Prostate gland (tissue), 2 donors: Measurements from ENCODE around the gene EME2. TPM values are rescaled to one million over a fixed set of nuclear protein-coding genes. Genes with fewer than 3 reads are reported as not detected.

Experiments
- DNase-seq: peaks from one replicate; pipeline ENCODE4 v3.0.0-alpha.2; 2019; ENCODE audit warnings: low spot score
- H3K27ac ChIP-seq, 2 donors: fragments of 200-600 bp; sonication (generic); 2 replicates each; pipeline ENCODE4 v1.5.1; 2017 to 2019
- H3K27me3 ChIP-seq: fragments of 200-600 bp; sonication (generic); replicated peaks from 2 replicates; pipeline ENCODE4 v1.5.1; 2019; ENCODE audit not compliant: insufficient read depth
- H3K36me3 ChIP-seq, 2 donors: fragments of 200-600 bp; sonication (generic); 1 replicate in 1 of 2; 2 replicates in 1 of 2; pipeline versions ENCODE4 v1.5.1 to v1.8.1; 2017 to 2019
- H3K4me1 ChIP-seq: fragments of 200-600 bp; sonication (generic); replicated peaks from 2 replicates; pipeline ENCODE4 v1.5.1; 2019
- H3K4me3 ChIP-seq, 2 donors: fragments of 200-600 bp; sonication (generic); 2 replicates each; pipeline ENCODE4 v1.5.1; 2017 to 2019
- H3K9me3 ChIP-seq: fragments of 200-600 bp; sonication (generic); 2 replicates; pipeline ENCODE4 v1.5.1; 2017
- CTCF ChIP-seq, 4 experiments: fragments of 200-600 bp in 2 of 4; fragments of 450-650 bp in 2 of 4; sonication (generic) in 2 of 4; IDR thresholded peaks; 1 replicate in 3 of 4; 2 replicates in 1 of 4; pipeline ENCODE4 v1.5.1; 2016 to 2019; ENCODE audit warnings: antibody characterized with exemption in 4 of 4, mild to moderate bottlenecking in 2 of 4, moderate library complexity in 2 of 4
- POLR2A ChIP-seq: fragments of 450-650 bp; IDR thresholded peaks from one replicate; pipeline ENCODE4 v1.6.1; 2016; ENCODE audit warnings: antibody characterized with exemption, mild to moderate bottlenecking
- POLR2AphosphoS5 ChIP-seq: sonication (generic); formaldehyde crosslinking; IDR thresholded peaks from one replicate; pipeline ENCODE4 v1.6.1; 2017; ENCODE audit warnings: antibody characterized with exemption
- WGBS: methylation state at CpG from one replicate; pipeline ENCODE4 v1.1.5; 2018; 5-methylcytosine and 5-hydroxymethylcytosine counted together
- intact Hi-C: fragments of 100-400 bp; cut with DNase I; formaldehyde crosslinking; loops from one replicate; pipeline ENCODE4 v1.14.2; 2022
- total RNA-seq, 2 donors: library from RNA; depleted of rRNA; stranded (reverse); fragments of >200 nt; gene quantifications; one replicate each; pipeline ENCODE4 v1.1.0, GENCODE V29; 2016

The EME2 gene
- total RNA-seq, 2 donors from 2014 or later, result 18.3 to 53.9 TPM

GRCh38 chr16:1762196-1762878 lies 10.3 kb upstream of the EME2 start:
- H3K27ac ChIP-seq, result no peak overlapping the region
- no peaks in the 10 kb centered on the region for H3K9me3 ChIP-seq
- no peak for TF ChIP-seq POLR2AphosphoS5
- 93% methylated on average over 30 of the region's 30 CpGs for WGBS
- peaks cover 2 to 26% of the 10 kb centered on the region in 2 donors for H3K36me3 ChIP-seq
- no peak overlapping the region for H3K4me3 ChIP-seq
- no peak for DNase-seq
- intact Hi-C loops, result loop anchor here (10.0 kb wide), 1 partner anchor 548 kb away; no protein-coding TSS in a partner anchor
- H3K4me1 ChIP-seq, result no peaks in the 10 kb centered on the region
- no peaks in the 10 kb centered on the region for H3K27me3 ChIP-seq

GRCh38 chr16:1762879-1763520 lies 9.6 kb upstream of the EME2 start:
- Histone ChIP-seq H3K4me1 (no peaks in the 10 kb centered on the region), H3K36me3 (peaks cover 2 to 33% of the 10 kb centered on the region in 2 donors), H3K27me3 (no peaks in the 10 kb centered on the region), H3K9me3 (no peaks in the 10 kb centered on the region), H3K4me3 (no peak overlapping the region), H3K27ac (no peak overlapping the region)
- WGBS, result 82% methylated on average over 18 of the region's 24 CpGs
- DNase-seq, result no peak
- no peak for TF ChIP-seq POLR2AphosphoS5
- TF ChIP-seq POLR2A, result no peak
- TF ChIP-seq CTCF (IDR thresholded peaks at IDR 0.05), result no peak
- intact Hi-C loops, result loop anchor here (10.0 kb wide), 1 partner anchor 548 kb away; no protein-coding TSS in a partner anchor

- Histone ChIP-seq H3K36me3 (peaks cover 2 to 37% of the 10 kb centered on the region in 2 donors), H3K9me3 (no peaks in the 10 kb centered on the region), H3K27me3 (no peaks in the 10 kb centered on the region), H3K4me3 (no peak overlapping the region), H3K4me1 (no peaks in the 10 kb centered on the region), H3K27ac (no peak overlapping the region)
- TF ChIP-seq CTCF (IDR thresholded peaks at IDR 0.05), result peak in 2 of 4 experiments; percentile 38 to 52
- TF ChIP-seq POLR2A, result no peak
- no peak for TF ChIP-seq POLR2AphosphoS5
- 69% methylated on average over 61 of the region's 81 CpGs for whole genome bisulfite sequencing
- intact Hi-C loops, result loop anchor here (10.0 kb wide), 1 partner anchor 549 kb away; no protein-coding TSS in a partner anchor
- no peak for DNase-seq
Measured at GRCh38 chr16:1763521-1764511, 8.8 kb upstream of the EME2 start.

GRCh38 chr16:1764971-1765370 lies 7.6 kb upstream of the EME2 start:
- Histone ChIP-seq H3K4me1 (peaks cover 3% of the 10 kb centered on the region), H3K27ac (no peak overlapping the region), H3K27me3 (no peaks in the 10 kb centered on the region), H3K36me3 (peaks cover 2 to 37% of the 10 kb centered on the region in 2 donors), H3K9me3 (no peaks in the 10 kb centered on the region), H3K4me3 (no peak overlapping the region)
- intact Hi-C loops, result loop anchor here (10.0 kb wide), 1 partner anchor 550 kb away; no protein-coding TSS in a partner anchor
- no peak for DNase-seq
- no peak for TF ChIP-seq POLR2A
- TF ChIP-seq POLR2AphosphoS5, result no peak
- no peak for TF ChIP-seq CTCF (IDR thresholded peaks at IDR 0.05)
- 91% methylated on average over 21 of the region's 21 CpGs for WGBS

GRCh38 chr16:1765826-1766225 lies 6.8 kb upstream of the EME2 start:
- Histone ChIP-seq H3K36me3 (peaks cover 0 to 28% of the 10 kb centered on the region in 2 donors), H3K27ac (no peak overlapping the region), H3K4me3 (no peak overlapping the region), H3K9me3 (no peaks in the 10 kb centered on the region), H3K27me3 (no peaks in the 10 kb centered on the region), H3K4me1 (peaks cover 6% of the 10 kb centered on the region)
- intact Hi-C loops, result loop anchor here (10.0 kb wide), 1 partner anchor 551 kb away; no protein-coding TSS in a partner anchor
- TF ChIP-seq POLR2A (no peak), POLR2AphosphoS5 (no peak), CTCF (IDR thresholded peaks at IDR 0.05) (no peak)
- whole genome bisulfite sequencing, result 91% methylated on average over 20 of the region's 22 CpGs
- no peak for DNase-seq
